ENCODE data around the gene ADIPOR1.
"Not testable (repeated sequence)": the region's sequence is repeated elsewhere in the genome, so short reads cannot be mapped to it uniquely, and the experiment has no call there.

DNA sequence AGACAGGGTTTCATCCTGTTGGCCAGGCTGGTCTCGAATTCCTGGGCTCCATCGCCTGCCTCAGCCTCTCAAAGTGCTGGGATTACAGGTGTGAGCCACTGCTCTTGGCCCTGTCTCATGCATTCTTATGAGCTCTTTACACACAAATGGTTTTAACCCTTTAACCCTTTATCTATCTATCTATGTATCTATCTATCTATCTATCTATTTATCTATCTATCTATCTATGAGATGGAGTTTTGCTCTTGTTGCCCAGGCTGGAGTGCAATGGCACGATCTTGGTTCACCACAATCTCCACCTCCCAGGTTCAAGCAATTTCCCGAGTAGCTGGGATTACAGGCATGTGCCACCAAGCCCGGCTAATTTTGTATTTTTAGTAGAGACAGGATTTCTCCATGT is 54.3 kb downstream of the ADIPOR1 start:
- not testable (repeated sequence) for TF ChIP-seq POLR2AphosphoS5 (IDR thresholded peaks at IDR 0.05; ENCODE audit: low read depth, low read length); POLR2A (IDR thresholded peaks at IDR 0.05; ENCODE audit: low read depth, low read length); PAX5 (IDR thresholded peaks at IDR 0.05; ENCODE audit: insufficient read depth, low read length, severe bottlenecking); TAF1 (IDR thresholded peaks at IDR 0.05; ENCODE audit: low read depth, low read length); SPI1 (IDR thresholded peaks at IDR 0.05; ENCODE audit: low read depth, low read length)
